Transverse colon (tissue), 4 donors: Measurements from ENCODE around the gene USP48.

Experiments used
- CTCF ChIP-seq, 5 experiments: fragments of 200-600 bp in 3 of 5; fragments of 450-650 bp in 2 of 5; sonication (generic) in 3 of 5; IDR thresholded peaks; 1 replicate in 2 of 5; 2 replicates in 3 of 5; pipeline ENCODE4 v1.5.1; 2016 to 2017; ENCODE audit warnings: antibody characterized with exemption in 5 of 5, inconsistent platforms in 3 of 5, mild to moderate bottlenecking in 2 of 5, moderate library complexity in 1 of 5
- POLR2A ChIP-seq: fragments of 450-650 bp; IDR thresholded peaks from one replicate; pipeline ENCODE4 v1.6.1; 2016; ENCODE audit warnings: antibody characterized with exemption, mild to moderate bottlenecking, moderate library complexity
- POLR2AphosphoS5 ChIP-seq, 3 donors: sonication (generic); formaldehyde crosslinking; IDR thresholded peaks; one replicate each; pipeline ENCODE4 v1.6.1; 2016; ENCODE audit warnings: antibody characterized with exemption in 3 of 3

- TF ChIP-seq CTCF (IDR thresholded peaks at IDR 0.05), result no peak
- TF ChIP-seq POLR2A, result no peak
- TF ChIP-seq POLR2AphosphoS5 (IDR thresholded peaks at IDR 0.05), result no peak
Observed at GRCh38 chr1:21663248-21663950, 119.5 kb downstream of the USP48 start.
